Uterus (tissue), 2 donors: ENCODE data around the gene TTC34.

Source experiments
- CTCF ChIP-seq, 4 experiments: fragments of 200-600 bp in 2 of 4; fragments of 450-650 bp in 2 of 4; sonication (generic) in 2 of 4; IDR thresholded peaks; one replicate each; pipeline ENCODE4 v1.5.1; 2016 to 2019; ENCODE audit warnings: antibody characterized with exemption in 4 of 4, mild to moderate bottlenecking in 2 of 4, moderate library complexity in 1 of 4
- POLR2A ChIP-seq, 2 donors: fragments of 450-650 bp; IDR thresholded peaks; one replicate each; pipeline ENCODE4 v1.6.1; 2016; ENCODE audit warnings: antibody characterized with exemption in 2 of 2, mild to moderate bottlenecking in 1 of 2, moderate library complexity in 1 of 2

- TF ChIP-seq POLR2A (IDR thresholded peaks at IDR 0.05) (no peak), CTCF (IDR thresholded peaks at IDR 0.05) (no peak)
These were observed 38.7 kb upstream of the TTC34 start for GRCh38 chr1:2840036-2840809.
